8988T (cell line): ENCODE measurements around the gene OR9A4.

Source experiments
- DNase-seq: peaks from one replicate; pipeline ENCODE4 v3.0.0; 2011

The OR9A4 gene

DNA sequence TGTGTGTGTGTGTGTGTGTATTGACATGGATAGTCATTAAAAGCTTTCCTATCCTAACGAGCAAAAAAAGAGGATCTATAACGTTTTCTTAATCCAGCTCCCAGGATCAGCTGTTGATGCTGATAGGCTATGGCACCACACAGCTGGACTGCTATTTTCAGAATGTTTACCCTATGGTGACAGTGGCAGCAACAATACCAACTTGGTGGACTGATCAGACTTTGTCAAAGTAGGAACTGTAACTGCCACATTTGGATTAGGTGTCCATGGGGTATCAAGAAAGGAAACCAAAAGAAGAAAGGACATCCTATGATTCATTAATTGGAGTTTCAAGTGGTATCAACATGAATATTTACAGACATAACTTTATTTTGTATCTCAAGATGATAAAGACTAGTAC, 33.3 kb downstream of the OR9A4 start:
- DNase-seq, result no peak

DNA sequence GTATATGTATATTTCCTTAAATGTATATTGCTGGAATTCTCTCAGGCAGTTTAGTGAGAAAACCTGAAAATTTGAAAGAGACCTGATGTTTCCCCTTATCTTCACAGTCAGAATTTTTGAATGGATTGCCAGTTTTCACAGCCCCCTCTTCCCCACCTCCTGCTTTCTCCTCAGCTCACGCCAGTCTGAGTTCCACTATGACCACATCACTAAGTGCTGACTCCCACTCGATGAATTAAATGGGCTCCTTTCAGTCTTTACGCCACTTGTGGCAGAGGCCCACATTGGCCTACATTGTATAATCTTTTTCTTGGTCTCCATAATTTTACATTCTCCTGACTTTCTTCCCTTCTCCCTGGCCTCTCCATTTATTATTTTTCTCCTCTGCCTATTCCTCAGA, 33.7 kb downstream of the OR9A4 start:
- DNase-seq, result no peak

DNA sequence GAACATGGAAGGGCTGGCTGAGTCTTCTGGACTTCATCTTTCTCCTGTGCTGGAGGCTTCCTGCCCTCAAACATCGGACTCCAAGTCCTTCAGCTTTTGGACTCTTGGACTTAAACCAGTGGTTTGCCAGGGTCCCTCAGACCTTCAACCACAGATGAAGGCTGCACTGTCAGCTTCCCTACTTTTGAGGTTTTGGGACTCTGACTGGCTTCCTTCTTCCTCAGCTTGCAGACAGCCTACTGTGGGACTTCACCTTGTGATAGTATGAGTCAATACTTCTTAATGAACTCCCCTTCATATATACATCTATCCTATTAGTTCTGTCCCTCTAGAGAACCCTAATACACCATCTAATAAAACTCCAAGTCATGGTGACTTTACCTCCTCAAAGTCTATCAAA, 34.6 kb downstream of the OR9A4 start:
- no peak for DNase-seq

DNA sequence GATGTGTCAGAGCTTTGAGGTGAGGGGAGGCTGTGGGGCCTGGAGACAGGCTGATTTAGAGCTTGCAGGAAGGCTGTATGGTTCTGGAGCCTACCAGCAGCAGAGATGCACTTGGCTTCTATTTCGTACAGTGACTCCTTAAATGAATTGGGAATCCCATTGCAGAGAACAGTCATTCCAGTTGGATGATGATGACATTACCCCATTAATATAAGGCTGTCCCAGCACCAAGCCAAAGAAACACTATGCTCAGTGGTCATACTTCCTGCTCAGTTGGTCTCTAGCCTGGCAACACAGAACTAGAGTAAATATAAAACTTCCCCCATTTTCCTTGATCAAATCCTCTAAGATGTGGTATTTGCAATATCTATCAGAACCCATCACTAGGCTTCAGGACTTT, 36.3 kb downstream of the OR9A4 start:
- no peak for DNase-seq

GRCh38 chr7:141954334-141954733, 38.1 kb downstream of the OR9A4 start:
- no peak for DNase-seq

DNA sequence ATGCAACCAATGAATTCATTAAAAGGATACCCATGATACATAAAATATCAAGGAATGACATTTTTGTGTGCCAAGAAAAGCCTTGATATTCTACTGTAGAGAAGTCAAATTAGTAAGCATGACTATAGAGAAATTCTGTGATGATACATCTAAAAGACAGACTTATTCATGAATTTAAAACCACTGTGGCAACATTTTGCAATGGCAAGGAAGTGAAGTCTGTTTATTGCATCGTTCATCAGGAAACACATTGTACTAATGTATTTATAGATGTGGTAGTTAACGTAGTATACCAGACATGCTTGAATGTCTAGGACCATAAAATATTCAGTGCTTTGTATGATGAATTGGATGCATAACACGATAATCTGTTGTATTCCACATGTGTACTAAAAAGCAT, 39.9 kb downstream of the OR9A4 start:
- DNase-seq, result no peak

GRCh38 chr7:141960687-141961422, 44.7 kb downstream of the OR9A4 start:
- DNase-seq, result no peak
